ENCODE measurements around the gene ARHGAP45.
A peak's percentile ranks its signal among the peaks of the same experiment; 100 is the strongest.

Gene ARHGAP45

DNA sequence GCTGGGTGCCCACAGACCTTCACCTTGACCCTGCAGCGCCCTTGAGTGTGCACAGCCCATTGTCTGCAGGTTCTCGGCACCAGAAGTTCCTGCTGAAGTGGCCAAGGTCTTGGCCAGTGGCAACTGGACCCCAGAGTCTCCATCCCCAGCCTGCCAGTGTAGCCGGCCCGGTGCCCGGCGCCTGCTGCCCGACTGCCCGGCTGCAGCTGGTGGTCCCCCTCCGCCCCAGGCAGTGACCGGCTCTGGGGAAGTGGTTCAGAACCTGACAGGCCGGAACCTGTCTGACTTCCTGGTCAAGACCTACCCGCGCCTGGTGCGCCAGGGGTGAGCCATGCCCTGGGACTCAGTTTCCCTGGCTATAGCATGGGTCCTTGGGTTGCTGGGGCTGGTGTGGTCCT, 11.9 kb upstream of the ARHGAP45 start:
- no peak for DNase-seq (ENCODE audit: low read depth in 2 of 2)

- no peak for DNase-seq (ENCODE audit: low read depth in 2 of 2)
Measured at GRCh38 chr19:1055886-1056620, 10.9 kb upstream of the ARHGAP45 start.

DNA sequence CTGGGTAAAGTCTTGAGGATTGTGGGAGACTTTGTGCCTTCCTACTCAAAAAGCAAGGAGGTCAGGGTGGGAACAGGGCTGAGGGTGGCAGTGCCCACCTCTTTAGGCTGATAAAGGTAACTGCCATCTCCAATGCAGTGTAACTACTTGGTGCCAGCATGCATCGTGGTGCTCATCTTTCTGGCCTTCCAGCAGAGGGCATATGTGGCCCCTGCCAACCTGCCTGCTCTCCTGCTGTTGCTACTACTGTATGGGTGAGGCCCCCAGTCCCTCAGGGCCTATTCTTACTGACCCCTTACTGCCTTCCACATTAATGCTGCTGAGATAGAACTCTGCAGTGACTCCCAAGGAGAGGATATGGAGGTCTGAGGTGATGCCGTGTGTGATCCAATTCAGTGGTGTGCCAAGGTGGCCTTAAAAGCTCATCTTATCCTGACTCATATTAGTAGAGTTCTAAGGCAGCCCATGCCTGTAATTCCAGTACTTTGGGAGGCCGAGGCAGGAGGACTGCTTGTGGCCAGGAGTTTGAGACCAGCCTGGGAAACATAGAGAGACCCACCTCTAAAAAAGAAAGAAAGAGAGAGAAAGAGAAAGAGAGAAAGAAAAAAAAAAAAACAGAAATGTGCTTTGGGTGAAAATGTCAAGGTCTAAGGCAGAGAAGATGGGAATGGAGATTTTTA, 9.7 kb upstream of the ARHGAP45 start:
- no peak for DNase-seq (ENCODE audit: low read depth in 2 of 2)

- DNase-seq (ENCODE audit: low read depth in 2 of 2): no peak
Measured at GRCh38 chr19:1058112-1058511, 8.9 kb upstream of the ARHGAP45 start.

DNA sequence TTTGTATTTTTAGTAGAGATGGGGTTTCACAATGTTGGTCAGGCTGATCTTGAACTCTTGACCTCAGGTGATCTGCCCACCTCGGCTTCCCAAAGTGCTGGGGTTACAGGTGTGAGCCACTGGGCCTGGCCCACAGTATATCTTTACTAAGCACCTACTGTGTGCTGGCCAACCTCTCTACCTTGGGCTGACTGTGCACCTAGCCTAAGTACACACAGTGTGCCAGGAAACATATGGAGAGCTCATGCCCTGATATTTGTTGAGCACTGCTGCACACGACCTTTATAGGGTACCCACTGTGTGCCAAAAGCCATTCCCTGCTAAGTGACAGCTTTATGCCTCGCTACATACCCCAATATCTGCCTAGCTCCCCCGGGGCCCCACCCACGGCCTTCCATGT, 6.3 kb upstream of the ARHGAP45 start:
- DNase-seq (ENCODE audit: low read depth in 2 of 2): no peak

DNA sequence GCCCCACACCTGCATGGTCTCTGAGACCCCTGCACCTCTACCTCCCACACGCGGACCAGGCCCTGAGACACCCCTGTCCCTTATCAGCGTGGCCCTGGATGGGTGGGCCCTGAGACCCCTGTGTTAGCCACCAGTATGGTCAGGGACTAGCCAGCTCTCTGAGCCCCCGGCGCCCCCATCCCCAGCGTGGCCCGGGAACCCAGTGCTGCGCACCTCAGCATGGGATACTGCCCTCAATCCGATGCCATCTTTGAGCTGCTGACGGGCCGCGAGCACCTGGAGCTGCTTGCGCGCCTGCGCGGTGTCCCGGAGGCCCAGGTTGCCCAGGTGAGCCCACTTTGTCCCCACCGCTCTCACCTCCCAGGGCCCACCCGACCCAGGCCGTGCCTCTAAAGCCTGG, 5.0 kb upstream of the ARHGAP45 start:
- no peak for DNase-seq (ENCODE audit: low read depth in 2 of 2)

- DNase-seq (ENCODE audit: low read depth in 2 of 2): no peak
Measured at GRCh38 chr19:1062387-1063029, 4.5 kb upstream of the ARHGAP45 start.

DNA sequence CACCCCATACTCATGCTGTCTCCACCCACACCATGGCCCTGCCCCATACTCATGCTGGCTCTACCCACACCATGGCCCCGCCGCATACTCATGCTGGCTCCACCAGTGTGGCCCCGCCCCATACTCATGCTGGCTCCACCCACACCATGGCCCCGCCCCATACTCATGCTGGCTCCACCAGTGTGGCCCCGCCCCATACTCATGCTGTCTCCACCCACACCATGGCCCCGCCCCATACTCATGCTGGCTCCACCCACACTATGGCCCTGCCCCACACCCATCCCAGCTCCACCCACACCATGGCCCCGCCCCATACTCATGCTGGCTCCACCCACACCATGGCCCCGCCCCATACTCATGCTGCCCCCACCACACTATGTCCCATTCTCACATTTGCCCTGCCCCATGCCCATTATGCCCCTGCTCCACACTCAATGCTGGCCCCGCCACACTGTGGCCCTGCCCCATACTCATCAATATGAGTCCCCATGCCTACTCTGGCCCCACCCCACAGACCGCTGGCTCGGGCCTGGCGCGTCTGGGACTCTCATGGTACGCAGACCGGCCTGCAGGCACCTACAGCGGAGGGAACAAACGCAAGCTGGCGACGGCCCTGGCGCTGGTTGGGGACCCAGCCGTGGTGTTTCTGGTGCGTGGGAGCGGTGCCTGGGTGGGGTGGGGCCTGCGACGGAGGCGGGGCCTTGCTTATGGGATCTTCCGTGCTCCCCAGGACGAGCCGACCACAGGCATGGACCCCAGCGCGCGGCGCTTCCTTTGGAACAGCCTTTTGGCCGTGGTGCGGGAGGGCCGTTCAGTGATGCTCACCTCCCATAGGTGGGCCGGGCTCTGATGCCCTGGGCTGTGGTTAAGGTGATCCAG, 3.7 kb upstream of the ARHGAP45 start:
- DNase-seq (ENCODE audit: low read depth in 2 of 2): no peak

- no peak for DNase-seq (ENCODE audit: low read depth in 2 of 2)
Measured at GRCh38 chr19:1063909-1064660, 2.9 kb upstream of the ARHGAP45 start.

DNA sequence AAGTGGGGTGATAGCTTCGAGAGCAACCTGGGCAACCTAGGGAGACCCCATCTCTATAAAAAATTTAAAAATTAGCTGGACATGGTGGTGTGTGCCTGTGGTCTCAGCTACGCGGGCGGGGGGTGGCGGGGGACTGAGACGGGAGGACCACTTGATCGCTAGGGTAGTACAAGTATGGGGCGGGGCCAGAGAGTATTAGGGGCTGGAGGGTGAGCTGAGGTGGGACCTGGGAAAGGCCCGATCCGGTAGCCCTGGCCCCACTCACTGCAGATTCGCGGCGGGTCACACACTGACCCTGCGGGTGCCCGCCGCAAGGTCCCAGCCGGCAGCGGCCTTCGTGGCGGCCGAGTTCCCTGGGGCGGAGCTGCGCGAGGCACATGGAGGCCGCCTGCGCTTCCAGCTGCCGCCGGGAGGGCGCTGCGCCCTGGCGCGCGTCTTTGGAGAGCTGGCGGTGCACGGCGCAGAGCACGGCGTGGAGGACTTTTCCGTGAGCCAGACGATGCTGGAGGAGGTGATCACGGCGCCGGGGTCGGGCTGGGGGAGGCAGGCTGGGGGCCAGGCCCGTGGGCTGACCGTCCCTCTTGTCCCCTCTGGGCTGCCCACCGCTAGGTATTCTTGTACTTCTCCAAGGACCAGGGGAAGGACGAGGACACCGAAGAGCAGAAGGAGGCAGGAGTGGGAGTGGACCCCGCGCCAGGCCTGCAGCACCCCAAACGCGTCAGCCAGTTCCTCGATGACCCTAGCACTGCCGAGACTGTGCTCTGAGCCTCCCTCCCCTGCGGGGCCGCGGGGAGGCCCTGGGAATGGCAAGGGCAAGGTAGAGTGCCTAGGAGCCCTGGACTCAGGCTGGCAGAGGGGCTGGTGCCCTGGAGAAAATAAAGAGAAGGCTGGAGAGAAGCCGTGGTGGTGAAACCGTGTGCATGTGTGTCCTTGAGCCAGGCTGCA, 2.0 kb upstream of the ARHGAP45 start:
- DNase-seq (ENCODE audit: low read depth in 2 of 2): no peak

GRCh38 chr19:1065606-1066109, 1.3 kb upstream of the ARHGAP45 start:
- no peak for DNase-seq (ENCODE audit: low read depth in 2 of 2)

- no peak for DNase-seq (ENCODE audit: low read depth in 2 of 2)
Measured at GRCh38 chr19:1066251-1066747, 668 bp upstream of the ARHGAP45 start.

DNA sequence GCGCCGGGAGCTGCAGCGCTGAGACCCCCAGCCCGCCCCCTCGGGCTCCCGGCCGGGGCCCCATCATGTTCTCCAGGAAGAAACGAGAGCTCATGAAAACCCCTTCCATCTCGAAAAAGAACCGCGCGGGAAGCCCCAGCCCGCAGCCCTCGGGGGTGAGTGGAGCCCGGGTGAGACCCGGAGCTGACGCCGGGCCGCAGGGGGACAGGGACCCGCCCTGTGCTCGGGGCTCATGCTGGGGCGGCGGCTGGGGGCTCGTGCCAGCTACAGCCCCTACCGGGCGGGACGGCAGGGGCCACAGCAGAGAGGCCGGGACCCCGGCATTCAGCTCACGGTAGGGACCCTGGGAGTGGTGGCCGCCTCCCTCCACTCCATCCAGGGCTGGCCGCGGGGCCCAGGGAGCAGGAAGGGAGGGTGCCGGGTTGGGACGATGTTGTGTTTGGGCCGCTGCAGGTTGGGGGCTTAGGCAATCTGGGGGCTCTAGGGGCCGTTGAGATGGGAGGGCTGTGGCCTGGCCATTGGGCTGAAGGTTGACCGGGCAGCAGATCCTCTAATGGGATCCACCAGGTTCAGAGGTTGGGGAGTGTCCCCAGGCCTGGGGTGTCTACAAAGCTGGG, 482 bp downstream of the ARHGAP45 start:
- no peak for DNase-seq (ENCODE audit: low read depth in 2 of 2)

DNA sequence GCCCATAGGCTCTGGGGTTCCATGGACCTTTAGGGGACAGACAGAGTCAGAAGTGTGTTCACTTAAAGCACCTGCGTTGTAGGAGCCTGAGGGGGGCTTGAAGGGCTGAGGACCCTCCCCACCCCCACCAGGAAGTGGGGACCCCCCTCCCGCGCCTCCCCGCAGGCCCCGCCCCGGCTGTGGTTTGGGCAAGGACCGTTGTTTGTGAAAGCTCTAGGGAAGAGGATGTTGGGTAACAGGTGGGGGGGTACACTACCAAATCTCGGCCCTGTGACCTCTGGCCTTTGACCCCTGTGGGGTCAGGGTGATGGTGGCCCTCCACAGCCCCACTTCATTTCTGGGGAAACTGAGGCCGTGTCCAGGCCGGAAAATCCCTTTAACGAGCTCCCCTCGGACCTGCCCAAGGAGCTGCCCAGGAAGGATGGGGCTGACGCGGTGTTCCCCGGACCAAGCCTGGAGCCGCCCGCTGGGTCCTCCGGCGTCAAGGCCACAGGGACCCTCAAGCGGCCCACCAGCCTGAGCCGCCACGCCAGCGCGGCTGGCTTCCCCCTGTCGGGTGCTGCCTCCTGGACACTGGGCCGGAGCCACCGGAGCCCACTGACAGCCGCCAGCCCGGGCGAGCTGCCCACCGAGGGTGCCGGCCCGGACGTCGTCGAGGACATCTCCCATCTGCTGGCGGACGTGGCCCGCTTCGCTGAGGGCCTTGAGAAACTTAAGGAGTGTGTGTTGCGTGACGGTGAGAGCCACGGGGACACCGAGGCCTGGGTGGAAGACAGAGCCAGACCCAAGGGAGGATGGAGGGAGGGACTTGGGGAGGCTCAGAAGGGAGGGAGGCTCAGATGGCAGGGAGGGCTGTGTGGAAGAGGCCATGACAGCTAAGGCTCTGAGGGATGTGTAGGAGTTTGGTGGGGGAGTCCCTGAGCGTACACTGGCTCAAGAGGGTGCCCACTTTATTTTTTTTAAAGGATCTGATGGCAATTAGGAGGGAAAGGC, 1.3 kb downstream of the ARHGAP45 start:
- DNase-seq (ENCODE audit: low read depth in 2 of 2): peak in 1 of 2 donors; percentile 53

DNA sequence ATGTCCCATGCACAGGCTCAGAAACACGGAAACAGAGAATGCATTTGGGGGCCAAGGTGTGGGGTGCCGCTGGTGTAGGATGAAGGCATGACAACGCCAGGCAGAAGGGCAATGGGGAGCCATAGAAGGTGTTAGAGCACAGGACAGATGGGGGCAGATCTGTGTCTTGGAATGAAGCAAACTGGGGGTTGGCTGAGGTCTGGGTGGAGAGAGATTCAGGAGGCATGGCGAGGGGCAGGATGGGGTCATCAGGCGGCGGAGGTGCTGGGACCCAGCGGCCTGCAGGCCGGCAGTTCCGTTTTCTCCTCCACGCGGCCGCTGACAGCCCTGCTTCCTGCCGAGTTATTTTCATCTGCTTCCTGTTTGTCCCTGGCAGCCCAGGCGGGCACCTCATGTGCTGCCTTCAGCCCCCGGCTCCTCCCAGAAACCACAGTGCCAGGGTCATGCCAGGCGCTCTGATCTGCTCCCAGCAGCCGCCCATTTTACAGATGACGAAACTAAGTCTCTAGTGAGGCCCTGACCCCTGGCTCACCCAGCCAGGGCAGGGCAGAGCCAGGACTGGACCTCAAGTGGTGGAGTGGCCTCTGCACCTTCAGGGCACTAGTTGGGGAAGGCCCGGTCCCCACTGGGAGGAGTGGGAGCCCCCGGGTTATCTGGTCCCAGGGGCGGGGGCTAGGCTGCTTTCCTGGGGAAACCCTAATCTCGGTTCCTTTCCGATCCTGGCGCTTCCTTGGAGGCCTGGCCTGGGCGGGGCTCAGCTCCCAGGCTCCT, 2.2 kb downstream of the ARHGAP45 start:
- DNase-seq (ENCODE audit: low read depth in 2 of 2): no peak

- DNase-seq (ENCODE audit: low read depth in 2 of 2): no peak
Measured at GRCh38 chr19:1070576-1070930, 3.6 kb downstream of the ARHGAP45 start.

Measured in stimulated activated CD8-positive, alpha-beta memory T cell treated with anti-CD3 and anti-CD28 coated beads, Interleukin-7, amount 100 ng/mL, for 1 hour (primary cell).